NK-92 (cell line): Measurements from ENCODE around the gene NFIX.

Source experiments
- DNase-seq: peaks from one replicate; lab custom pipeline; 2025; ENCODE audit not compliant: unreplicated experiment; lab: John Stamatoyannopoulos, UW

NFIX gene

DNA sequence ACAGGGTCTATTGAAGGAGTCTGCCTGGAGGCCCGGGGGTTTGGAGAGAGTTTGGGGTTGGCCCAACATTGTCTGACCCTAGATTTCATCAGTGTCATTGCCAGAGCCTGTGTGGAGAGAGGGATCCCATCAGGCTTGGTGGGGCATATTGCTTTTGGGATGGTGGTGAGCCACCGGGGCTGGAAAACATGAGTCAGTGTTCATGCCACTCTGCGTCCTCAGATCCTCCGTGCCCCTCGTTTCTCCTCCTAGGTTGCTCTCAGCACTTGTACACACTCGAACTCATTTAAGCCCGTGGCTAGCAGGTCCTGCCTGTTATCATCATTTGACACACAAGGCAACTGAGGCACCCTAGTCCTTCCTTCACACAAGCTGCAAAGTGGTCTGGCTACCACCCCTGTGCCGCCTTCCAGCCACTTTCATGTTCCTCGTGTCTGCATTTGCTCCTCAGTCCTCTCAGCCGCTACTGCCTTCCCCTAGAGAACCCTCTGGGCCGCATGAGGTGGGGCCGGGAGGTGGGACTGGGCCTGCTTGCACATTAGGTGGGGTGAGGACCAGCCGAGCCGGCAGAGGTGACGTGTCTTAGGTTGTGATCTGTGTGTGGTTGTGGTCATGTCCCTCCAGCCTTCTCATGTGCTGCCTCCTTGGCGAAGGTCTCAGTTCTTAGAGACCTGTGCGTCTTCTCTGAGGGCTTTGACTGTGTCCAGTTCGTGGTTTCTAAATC is 126.4 kb downstream of the NFIX start:
- no peak for DNase-seq

DNA sequence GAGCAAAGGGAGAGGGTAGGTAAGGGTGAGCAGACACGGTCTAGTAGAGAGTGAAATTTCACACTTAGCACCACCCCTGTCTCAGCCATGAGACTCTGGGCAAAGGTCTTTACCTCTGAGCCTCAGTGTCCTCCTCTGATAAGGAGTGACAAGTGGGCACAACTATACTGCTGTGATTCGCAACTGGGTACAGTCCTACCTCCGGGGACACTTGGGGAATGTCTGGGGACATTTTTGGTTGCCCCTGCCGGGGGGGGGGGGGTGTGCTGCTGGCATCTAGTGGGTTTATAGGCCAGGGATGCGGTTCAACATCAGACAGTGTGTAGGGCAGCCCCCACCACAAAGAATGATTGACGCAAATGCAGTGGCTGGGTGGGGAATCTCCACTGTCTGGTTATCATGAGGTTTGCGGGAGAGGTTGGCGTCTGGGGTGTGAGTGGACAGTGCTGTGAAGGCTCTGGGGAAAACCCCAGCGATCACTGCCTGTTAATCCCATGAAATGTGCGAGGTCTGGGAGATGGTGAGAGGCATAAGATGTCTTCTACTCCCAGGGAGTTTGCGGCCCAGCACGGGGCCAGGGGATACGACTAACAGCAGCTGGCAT is 127.1 kb downstream of the NFIX start:
- DNase-seq, result no peak

DNA sequence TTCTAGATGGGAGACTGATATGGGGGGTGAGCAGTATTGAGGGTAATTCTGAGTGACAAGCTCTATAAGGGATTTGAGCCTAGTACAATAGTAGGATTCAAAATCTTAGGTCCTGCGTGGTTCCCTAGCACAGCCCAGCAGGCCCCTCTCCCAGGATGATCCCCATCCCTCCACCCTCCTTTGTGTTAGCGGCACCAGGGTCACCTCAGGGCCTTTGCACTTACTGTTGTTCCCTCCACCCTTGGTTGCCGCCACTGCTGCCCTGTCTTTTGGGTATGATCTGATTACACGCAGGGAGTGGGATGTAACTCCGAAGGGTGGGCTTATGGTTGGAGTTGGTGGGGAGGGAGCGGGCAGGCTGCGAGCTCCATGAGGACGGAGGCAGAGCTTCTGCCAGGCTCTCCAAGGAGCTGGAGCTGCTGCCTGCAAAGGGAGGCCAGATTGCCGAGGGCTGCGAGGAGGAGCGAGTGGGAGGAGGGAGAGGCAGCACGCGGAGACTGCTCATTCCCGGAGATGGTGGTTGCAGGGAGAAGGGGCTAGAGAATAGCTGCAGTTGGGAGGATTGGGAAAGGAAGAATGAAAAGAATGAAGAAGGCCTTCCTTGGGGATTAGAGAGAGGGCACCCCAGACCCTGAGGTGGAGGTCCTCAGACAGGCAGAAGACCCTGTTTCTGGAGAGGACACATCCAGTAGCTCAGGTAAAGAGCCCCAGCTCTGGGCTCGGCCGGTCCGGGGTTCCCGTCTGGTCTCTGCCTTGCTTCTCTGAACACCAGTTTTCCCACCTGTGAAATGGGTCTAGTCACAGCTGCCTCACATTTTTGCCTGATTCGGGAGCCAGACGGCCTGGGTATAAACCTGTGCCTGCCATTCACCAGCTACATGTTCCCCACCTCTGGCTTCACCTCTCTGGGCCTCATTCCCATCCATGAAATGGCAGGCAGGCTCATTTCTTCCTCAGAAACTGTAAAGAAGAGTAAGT is 128.0 kb downstream of the NFIX start:
- DNase-seq, result no peak

DNA sequence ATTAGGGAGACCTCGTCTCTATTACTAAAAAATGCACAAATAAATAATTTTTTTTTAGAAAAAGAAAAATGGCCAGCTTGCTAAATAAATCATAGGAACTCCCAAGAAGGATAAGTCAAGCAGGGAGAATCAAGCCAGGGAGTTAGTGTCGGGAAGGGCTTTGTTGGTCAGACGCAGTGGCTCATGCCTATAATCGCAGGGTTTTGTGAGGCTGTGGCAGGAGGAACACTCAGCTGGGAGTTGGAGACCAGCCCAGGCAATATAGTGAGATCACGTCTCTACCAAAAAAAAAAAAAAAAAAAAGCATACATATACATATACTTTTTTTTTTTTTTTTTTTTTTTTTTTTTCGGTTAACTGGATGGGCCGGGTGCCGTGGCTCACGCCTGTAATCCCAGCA is 131.8 kb downstream of the NFIX start:
- no peak for DNase-seq

DNA sequence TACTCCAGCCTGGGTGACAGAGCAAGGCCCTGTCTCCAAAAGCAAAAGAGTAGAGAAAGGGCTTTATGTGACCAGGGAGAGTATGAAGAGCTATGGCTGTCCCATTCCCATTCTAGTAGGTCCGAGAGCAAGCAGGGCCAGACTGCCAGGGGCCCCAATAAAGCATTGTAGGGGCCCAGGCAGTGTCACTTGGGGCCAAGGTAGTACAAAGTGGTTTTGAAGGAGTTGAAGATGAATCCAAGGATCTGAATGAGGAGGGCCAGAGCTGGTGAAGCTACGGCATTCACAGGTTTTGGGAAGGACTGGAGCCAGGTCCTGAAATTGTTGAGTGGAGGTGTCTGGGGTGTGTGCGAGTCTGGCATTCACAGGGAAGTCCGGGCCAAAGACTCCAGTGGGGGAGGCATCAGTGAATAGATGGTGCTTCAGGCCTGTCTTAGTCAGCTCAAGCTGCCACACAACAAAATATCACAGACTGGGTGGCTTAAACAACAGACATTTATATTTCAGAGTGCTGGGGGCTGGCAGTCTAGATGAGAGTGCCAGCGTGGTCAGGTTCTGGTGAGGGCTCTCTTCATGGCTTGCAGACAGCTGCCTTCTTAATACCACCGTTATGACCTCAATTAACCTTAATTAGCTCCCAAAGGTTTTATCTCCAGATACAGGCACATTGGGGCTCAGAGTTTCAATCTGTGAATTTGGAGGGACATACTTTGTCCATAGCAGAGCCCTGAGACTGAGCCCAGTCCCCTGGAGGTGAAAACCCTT is 132.7 kb downstream of the NFIX start:
- no peak for DNase-seq

DNA sequence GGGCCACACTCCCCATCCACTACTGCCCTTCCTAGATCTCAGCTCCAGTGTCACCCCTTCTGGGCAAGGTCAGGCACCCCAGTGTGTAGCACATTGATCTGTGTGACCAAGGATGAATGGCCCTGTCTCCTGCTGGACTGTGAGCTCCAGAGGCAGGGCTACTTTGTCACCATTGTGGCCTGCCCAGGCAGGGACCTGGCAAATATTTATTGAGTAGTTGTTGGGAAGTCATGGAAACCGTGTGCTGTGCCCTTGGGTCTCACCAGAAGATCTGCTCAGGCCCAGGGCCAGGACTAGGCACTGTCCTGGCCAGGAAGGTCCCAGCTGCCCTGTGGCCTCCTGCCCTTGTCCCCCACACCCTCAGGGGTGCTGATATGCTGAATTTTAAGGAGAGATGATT is 133.3 kb downstream of the NFIX start:
- no peak for DNase-seq

DNA sequence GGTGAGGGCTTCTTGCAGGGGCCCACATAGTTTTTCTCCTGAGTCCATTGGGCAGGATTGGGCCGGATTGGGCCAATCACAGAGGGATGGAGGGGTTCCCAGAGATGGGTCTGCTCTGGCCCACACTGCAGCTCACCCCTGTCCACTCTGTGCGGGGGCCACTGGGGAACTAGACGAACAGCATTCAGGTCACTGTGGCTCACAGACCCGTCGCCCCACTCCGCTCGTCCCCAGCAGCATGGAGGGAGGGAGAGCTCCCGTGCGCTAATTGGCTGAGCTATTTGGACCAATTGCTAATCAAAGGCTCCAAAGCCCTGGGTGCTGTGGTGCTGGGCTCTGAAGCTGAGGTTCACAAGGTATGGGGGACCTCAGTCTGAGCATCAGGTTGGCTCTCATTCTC is 134.1 kb downstream of the NFIX start:
- no peak for DNase-seq

DNA sequence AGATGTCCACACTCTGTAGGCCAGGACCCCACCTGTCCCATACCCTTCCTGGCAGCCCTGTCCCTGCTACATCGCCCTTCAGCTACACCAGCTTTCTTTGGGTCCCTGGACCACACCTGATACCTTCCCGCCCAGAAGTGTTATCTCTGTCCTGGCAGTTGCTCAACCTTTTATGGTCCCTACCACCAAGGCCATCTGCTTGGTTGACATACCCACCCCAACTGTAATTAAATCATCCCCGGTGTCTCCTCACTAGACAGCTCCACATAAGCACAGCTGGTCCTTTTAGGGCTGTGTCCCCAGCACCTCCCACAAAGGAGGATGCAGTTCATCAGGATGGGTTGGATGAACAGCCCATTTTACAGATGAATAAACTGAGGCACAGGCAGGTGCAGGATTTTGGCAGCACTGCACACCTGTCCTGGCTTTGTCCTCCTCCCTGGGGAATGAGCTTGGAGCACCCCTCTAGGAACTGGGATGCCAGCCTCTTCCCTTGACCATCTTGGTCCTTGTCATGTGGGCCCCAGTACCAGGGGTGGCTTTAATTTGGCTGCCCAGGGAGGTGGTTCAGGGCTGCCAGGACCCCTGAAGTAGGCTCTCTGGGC is 135.7 kb downstream of the NFIX start:
- no peak for DNase-seq

DNA sequence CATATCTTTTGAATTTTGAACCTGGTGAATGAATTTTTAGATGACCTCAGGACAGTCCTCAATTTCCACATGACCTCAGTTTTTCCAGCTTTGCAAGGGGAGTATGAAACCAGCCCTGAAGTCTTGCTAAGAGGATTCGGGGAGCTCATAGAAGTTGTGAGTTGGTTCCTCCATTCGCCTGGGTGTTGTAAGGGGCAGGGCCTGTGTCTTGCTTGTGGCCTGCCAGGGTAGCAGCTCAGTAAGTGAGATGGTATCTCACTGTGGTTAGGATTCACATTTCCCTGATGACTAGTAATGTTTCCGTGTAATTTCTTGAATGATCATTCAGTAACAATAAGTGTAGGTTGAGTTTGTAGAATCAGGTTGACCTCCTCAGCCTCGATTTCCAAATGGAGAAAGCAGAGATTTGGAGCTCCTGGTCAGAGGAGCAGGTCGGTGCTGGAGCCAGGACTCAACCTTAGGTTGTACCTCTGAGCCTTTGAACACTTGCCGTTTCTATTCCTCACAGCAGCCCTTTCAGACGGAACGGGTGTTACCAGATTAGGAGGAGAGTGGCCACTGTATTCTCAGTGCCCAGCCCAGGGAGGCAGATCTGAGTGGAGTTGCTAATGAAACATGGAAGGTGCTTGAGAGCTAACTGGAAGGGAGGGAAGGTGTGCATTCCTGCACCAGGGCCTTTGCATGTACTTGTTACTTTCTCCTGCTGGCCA is 137.4 kb downstream of the NFIX start:
- no peak for DNase-seq

DNA sequence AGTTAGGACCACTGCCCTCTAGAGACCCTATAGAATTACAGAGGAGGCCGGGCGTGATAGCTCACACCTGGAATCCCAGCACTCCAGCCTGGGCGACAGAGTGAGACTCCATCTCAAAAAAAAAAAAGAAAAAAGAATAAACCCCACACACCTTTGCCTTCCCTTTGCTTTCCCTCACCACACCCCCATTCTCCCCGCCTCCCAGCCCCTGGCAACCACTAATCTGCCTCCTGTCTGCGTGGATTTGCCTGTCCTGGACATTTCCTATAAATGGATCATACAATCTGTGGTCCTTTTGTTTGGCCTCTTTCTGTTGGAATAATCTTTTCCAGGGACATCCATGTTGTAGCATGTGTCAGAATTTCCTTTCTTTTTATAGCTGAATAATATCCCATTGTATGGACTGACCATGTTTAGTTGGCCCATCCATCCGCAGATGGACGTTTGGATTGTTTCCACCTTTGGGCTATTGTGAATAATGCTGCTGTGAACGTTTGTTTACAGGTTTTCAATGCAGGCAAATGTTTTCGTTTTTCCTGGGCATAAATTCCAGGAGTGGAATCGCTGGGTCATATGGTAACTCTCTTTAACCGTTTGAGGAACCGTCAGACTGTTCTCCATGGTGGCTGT is 138.1 kb downstream of the NFIX start:
- DNase-seq, result no peak

DNA sequence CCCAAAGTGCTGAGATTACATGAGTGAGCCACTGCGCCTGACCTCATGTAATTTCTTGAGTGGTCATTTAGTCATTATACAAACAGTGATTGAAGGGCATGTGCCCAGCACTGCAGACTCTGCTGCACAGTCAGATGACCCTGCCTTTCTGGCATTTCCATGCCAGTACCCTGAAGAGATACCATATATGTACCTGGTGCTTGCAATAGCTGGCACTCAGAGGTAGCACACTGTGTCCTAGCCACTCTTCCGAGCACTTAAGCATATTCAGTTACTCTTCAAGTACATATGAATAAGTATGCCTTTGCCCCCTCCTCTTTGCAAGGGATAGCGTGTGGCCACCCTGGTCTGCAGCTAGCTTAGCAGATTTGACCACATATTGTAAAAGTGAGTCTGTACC is 139.4 kb downstream of the NFIX start:
- DNase-seq, result no peak

DNA sequence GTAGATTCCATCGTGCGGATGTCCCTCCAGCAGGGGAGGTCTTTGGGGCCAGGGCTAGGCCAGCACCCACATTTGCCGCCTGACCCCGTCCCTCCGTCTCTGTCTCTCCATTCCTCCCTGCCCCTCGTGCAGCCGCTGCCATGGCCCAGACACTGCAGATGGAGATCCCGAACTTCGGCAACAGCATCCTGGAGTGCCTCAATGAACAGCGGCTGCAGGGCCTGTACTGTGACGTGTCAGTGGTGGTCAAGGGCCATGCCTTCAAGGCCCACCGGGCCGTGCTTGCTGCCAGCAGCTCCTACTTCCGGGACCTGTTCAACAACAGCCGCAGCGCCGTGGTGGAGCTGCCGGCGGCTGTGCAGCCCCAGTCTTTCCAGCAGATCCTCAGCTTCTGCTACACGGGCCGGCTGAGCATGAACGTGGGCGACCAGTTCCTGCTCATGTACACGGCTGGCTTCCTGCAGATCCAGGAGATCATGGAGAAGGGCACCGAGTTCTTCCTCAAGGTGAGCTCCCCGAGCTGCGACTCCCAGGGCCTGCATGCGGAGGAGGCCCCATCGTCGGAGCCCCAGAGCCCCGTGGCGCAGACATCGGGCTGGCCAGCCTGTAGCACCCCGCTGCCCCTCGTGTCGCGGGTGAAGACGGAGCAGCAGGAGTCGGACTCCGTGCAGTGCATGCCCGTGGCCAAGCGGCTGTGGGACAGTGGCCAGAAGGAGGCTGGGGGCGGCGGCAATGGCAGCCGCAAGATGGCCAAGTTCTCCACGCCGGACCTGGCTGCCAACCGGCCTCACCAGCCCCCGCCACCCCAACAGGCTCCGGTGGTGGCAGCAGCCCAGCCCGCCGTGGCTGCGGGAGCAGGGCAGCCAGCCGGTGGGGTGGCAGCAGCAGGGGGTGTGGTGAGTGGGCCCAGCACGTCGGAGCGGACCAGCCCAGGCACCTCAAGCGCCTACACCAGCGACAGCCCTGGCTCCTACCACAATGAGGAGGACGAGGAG is 140.1 kb downstream of the NFIX start:
- DNase-seq, result no peak

DNA sequence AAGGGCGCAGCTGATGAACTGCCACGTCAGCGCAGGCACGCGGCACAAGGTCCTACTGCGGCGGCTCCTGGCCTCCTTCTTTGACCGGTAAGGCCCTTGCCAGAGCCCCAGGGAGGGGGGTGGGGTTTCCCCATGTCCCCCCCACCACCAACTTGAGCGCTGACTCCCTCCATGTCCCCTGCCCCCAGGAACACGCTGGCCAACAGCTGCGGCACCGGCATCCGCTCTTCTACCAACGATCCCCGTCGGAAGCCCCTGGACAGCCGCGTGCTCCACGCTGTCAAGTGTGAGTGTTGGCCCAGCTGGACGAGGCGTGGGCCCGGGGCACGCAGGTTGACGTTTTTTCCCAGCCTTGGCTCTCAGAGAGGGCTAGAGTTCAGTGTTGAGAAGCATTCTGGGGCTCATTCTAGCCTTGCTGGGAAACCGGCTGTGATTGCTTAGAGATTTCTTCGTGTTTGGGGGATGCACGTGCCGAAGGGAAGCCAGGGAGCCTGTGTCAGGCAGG is 142.1 kb downstream of the NFIX start:
- no peak for DNase-seq

DNA sequence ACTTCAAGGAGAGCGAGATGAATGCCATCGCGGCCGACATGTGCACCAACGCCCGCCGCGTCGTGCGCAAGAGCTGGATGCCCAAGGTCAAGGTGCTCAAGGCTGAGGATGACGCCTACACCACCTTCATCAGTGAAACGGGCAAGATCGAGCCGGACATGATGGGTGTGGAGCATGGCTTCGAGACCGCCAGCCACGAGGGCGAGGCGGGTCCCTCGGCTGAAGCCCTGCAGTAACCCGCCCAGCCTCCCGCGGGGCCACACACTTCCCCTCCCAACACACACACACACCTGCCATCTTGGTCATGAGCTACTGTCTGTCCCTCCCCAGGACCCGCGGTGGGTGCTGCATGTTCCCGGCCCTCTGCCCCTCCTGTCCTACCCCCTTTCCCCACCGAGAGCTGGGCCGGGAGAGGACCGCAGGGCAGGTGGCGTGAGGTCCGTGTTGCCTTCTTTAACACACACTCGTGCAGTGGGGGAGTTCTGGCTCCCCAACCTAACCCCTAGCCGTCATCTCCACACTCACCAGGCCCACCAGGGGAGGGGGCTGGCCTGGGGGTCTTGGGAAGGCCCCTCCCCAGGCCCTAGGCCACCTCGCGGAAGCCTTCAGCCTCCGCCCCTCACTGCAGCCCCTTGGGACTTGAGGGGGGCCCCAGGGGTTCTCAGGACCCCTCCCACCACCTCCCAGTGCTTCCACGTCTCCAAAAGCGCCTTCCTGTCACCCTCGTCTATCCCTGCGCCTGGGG is 143.1 kb downstream of the NFIX start:
- DNase-seq, result no peak

DNA sequence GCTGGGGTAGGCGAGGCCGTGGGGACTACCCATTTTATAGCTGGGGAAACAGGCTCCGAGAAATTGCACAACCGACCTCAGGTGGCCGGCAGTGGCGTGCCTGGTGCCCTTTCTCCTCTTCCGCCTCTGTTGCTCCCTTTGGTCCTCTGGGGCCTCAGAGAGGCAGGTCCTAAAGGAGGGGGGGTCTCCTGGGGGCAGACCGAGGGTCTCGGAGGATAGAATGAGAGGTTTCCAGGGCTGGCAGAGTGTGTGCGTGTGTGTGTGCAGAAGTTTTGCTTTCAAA is 143.6 kb downstream of the NFIX start:
- DNase-seq, result no peak

DNA sequence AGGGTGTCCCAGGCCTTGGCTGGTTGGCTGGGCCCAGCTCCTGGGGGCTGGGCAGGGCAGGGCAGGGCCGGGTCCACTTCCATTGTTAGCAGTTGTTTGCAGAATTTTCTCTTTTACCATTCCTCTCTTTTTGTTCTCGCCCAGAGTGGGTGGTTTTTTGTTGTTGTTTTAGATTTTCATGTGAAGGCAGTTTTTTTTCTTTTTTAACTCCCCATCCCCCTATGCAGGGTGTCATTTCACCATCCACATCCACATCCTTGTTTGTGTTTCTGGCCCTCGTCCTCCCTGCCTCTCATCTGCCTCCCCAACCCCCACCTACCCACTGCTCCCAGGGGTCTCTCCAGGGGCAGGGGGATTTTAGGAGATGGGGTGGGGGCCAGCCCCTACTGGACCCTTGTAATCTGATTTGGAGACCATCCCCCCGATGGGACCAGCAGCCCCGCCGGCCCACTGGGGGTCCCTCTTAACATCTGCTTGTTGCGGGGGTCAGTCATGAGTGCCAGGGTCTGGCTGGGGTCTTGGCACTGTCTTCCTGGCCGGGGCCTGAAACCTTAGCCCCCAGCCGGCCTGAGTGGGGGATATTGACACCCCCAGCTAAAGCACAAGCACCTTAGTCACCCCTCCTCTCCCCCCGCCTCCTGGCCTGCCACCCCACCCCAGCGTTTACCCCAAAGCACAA is 144.5 kb downstream of the NFIX start:
- DNase-seq, result no peak
